ENCODE results near the gene MCF2L. TPM values are rescaled to one million over a fixed set of nuclear protein-coding genes. Genes with fewer than 3 reads are reported as not detected.

MCF2L gene
- total RNA-seq, 1 experiment from 2014 or later = 22.1 TPM

GRCh38 chr13:112928972-112929782 is 39.8 kb upstream of the MCF2L start:
- no peaks in the 10 kb centered on the region for H3K27me3 Mint-ChIP-seq (ENCODE audit: insufficient read depth, unreplicated experiment)
- no peaks in the 10 kb centered on the region for H3K9me3 ChIP-seq
- peak in 1 of 2 experiments; percentile 13 for TF ChIP-seq CTCF (IDR thresholded peaks at IDR 0.05; ENCODE audit: insufficient read depth in 1 of 2, low read depth in 1 of 2, low read length in 1 of 2, severe bottlenecking in 1 of 2, unreplicated experiment in 1 of 2)
- no peaks in the 10 kb centered on the region for H3K27me3 ChIP-seq (replicated peaks; ENCODE audit: control insufficient read depth, insufficient read depth, low read length)
- BruUV-seq (replicated peaks) = no TSS peak
- intact Hi-C loops (cut with micrococcal nuclease; ENCODE audit: unreplicated experiment) = no loop called here
- H3K4me3 Mint-ChIP-seq (ENCODE audit: unreplicated experiment) = peak overlapping the region; percentile 78
- no peaks in the 10 kb centered on the region for H3K36me3 Mint-ChIP-seq (ENCODE audit: insufficient read depth, unreplicated experiment)
- DNase-seq = peak; percentile 78 to 79
- H3K9me3 Mint-ChIP-seq (ENCODE audit: unreplicated experiment) = no peaks in the 10 kb centered on the region
- ChIA-PET POLR2A (interaction anchor here (0.6 to 1.1 kb wide), 3 partner anchors 23 to 36 kb away, joined by 3 to 4 read pairs (median 3); no protein-coding TSS in a partner anchor), CTCF (interaction anchor here (0.6 to 1.5 kb wide), 6 partner anchors 14 to 101 kb away, joined by 3 to 11 read pairs (median 4); no protein-coding TSS in a partner anchor)
- H3K27ac Mint-ChIP-seq (ENCODE audit: unreplicated experiment) = no peak overlapping the region
- peaks cover 17% of the 10 kb centered on the region for H3K4me1 Mint-ChIP-seq (ENCODE audit: low read depth, unreplicated experiment)
- peak overlapping the region; percentile 1; the same call in 1 of the 2 replicates for H3K4me3 ChIP-seq (ENCODE audit: low read depth, low read length)
- H3K36me3 ChIP-seq (ENCODE audit: control insufficient read depth, insufficient read depth, low read length) = no peaks in the 10 kb centered on the region
- peaks cover 25% of the 10 kb centered on the region for H3K4me1 ChIP-seq

- no peaks in the 10 kb centered on the region for H3K27me3 Mint-ChIP-seq (ENCODE audit: insufficient read depth, unreplicated experiment)
- H3K27ac Mint-ChIP-seq (ENCODE audit: unreplicated experiment) = no peak overlapping the region
- H3K4me1 Mint-ChIP-seq (ENCODE audit: low read depth, unreplicated experiment) = peaks cover 17% of the 10 kb centered on the region
- TF ChIP-seq CTCF (IDR thresholded peaks at IDR 0.05; ENCODE audit: insufficient read depth in 1 of 2, low read depth in 1 of 2, low read length in 1 of 2, severe bottlenecking in 1 of 2, unreplicated experiment in 1 of 2) = no peak
- H3K4me3 ChIP-seq (ENCODE audit: low read depth, low read length) = no peak overlapping the region
- intact Hi-C loops (cut with micrococcal nuclease; ENCODE audit: unreplicated experiment) = loop anchor here (2.0 kb wide), 1 partner anchor 23 kb away; no protein-coding TSS in a partner anchor
- ChIA-PET POLR2A (no interaction called here), CTCF (interaction anchor here (1.2 to 1.3 kb wide), 2 partner anchors 27 to 100 kb away, joined by 3 to 4 read pairs; no protein-coding TSS in a partner anchor)
- H3K4me1 ChIP-seq = peaks cover 25% of the 10 kb centered on the region
- BruUV-seq (replicated peaks) = no TSS peak
- H3K9me3 Mint-ChIP-seq (ENCODE audit: unreplicated experiment) = no peaks in the 10 kb centered on the region
- H3K36me3 Mint-ChIP-seq (ENCODE audit: insufficient read depth, unreplicated experiment) = no peaks in the 10 kb centered on the region
- no peaks in the 10 kb centered on the region for H3K27me3 ChIP-seq (replicated peaks; ENCODE audit: control insufficient read depth, insufficient read depth, low read length)
- no peak for DNase-seq
- H3K9me3 ChIP-seq = no peaks in the 10 kb centered on the region
- H3K36me3 ChIP-seq (ENCODE audit: control insufficient read depth, insufficient read depth, low read length) = no peaks in the 10 kb centered on the region
- H3K4me3 Mint-ChIP-seq (ENCODE audit: unreplicated experiment) = peak overlapping the region; percentile 78
These were observed 39.3 kb upstream of the MCF2L start for GRCh38 chr13:112929783-112930055.

- Mint-ChIP-seq H3K4me1 (ENCODE audit: low read depth, unreplicated experiment) (peaks cover 17% of the 10 kb centered on the region), H3K9me3 (ENCODE audit: unreplicated experiment) (no peaks in the 10 kb centered on the region), H3K4me3 (ENCODE audit: unreplicated experiment) (peak overlapping the region; percentile 78), H3K36me3 (ENCODE audit: insufficient read depth, unreplicated experiment) (no peaks in the 10 kb centered on the region), H3K27ac (ENCODE audit: unreplicated experiment) (no peak overlapping the region), H3K27me3 (ENCODE audit: insufficient read depth, unreplicated experiment) (no peaks in the 10 kb centered on the region)
- ChIA-PET CTCF (interaction anchor here (1.7 to 2.0 kb wide), 2 partner anchors 44 to 56 kb away, joined by 6 to 7 read pairs; no protein-coding TSS in a partner anchor), POLR2A (interaction anchor here (0.6 kb wide), 1 partner anchor 9 kb away, joined by 4 read pairs; no protein-coding TSS in a partner anchor)
- Histone ChIP-seq H3K36me3 (ENCODE audit: control insufficient read depth, insufficient read depth, low read length) (no peaks in the 10 kb centered on the region), H3K9me3 (no peaks in the 10 kb centered on the region), H3K27me3 (replicated peaks; ENCODE audit: control insufficient read depth, insufficient read depth, low read length) (no peaks in the 10 kb centered on the region), H3K4me3 (ENCODE audit: low read depth, low read length) (no peak overlapping the region), H3K4me1 (peaks cover 25% of the 10 kb centered on the region)
- BruUV-seq (replicated peaks) = no TSS peak
- intact Hi-C loops (cut with micrococcal nuclease; ENCODE audit: unreplicated experiment) = loop anchor here (2.0 kb wide), 1 partner anchor 23 kb away; no protein-coding TSS in a partner anchor
- no peak for TF ChIP-seq CTCF (IDR thresholded peaks at IDR 0.05; ENCODE audit: insufficient read depth in 1 of 2, low read depth in 1 of 2, low read length in 1 of 2, severe bottlenecking in 1 of 2, unreplicated experiment in 1 of 2)
- DNase-seq = no peak
These were observed 38.8 kb upstream of the MCF2L start for GRCh38 chr13:112930192-112930591.

Measured in Caco-2 (cell line).